WTC11 (cell line): ENCODE measurements around the gene PLXNA2. TPM values are rescaled to one million over a fixed set of nuclear protein-coding genes. Genes with fewer than 3 reads are reported as not detected.

Experiments
- ATAC-seq: fragments of 200-7000 bp; cut with Tn5 transposase; 2 replicates; pipeline ENCODE4 v1.10.0; 2021; ENCODE audit warnings: mild to moderate bottlenecking, moderate library complexity
- CTCF ChIA-PET: fragments of 300-600 bp; sonication (Branson Sonifier 250); formaldehyde crosslinking; loops from one replicate; lab custom pipeline; 2021; ENCODE audit warnings: antibody characterized with exemption; lab: Charles Lee
- POLR2A ChIA-PET: fragments of 350-600 bp; sonication (Branson Sonifier 250); formaldehyde crosslinking; loops from one replicate; lab custom pipeline; 2021; ENCODE audit warnings: antibody characterized with exemption; lab: Charles Lee
- DNase-seq: peaks from one replicate; pipeline ENCODE4 v3.0.0; 2021; ENCODE audit warnings: low spot score
- H3K27ac Mint-ChIP-seq: 2 replicates; pipeline ENCODE4 v1.8.0; 2021; ENCODE audit warnings: mixed read lengths
- H3K27me3 Mint-ChIP-seq: 2 replicates; pipeline ENCODE4 v1.8.0; 2021; ENCODE audit warnings: low read depth, mild to moderate bottlenecking, moderate library complexity, mixed read lengths
- H3K36me3 Mint-ChIP-seq: 2 replicates; pipeline ENCODE4 v1.8.0; 2021; ENCODE audit warnings: mixed read lengths
- H3K4me1 Mint-ChIP-seq: 2 replicates; pipeline ENCODE4 v1.8.0; 2022; ENCODE audit warnings: mixed read lengths
- H3K4me3 Mint-ChIP-seq: 2 replicates; pipeline ENCODE4 v1.8.0; 2021; ENCODE audit warnings: mild to moderate bottlenecking, moderate library complexity, mixed read lengths
- H3K9me3 Mint-ChIP-seq: 2 replicates; pipeline ENCODE4 v1.8.0; 2021; ENCODE audit warnings: mixed read lengths
- GRHL2 ChIP-seq: fragments of 250-450 bp; sonication (Bioruptor Pico); IDR thresholded peaks from 2 replicates; pipeline ENCODE4 v1.8.0; 2022; ENCODE audit warnings: mild to moderate bottlenecking, moderate library complexity; ENCODE audit not compliant: insufficient replicate concordance, severe bottlenecking
- JAZF1 ChIP-seq: fragments of 250-450 bp; sonication (Bioruptor Pico); IDR thresholded peaks from 2 replicates; pipeline ENCODE4 v1.9.0; 2021; ENCODE audit warnings: moderate library complexity, mild to moderate bottlenecking, inconsistent platforms
- KAT7 ChIP-seq: sonication (generic); formaldehyde crosslinking; IDR thresholded peaks from 2 replicates; pipeline ENCODE4 v1.8.1; 2023; ENCODE audit warnings: missing genetic modification reagents, mild to moderate bottlenecking, borderline replicate concordance
- NR3C1 ChIP-seq: sonication (generic); formaldehyde crosslinking; conservative IDR thresholded peaks from 2 replicates; pipeline ENCODE4 v1.8.1; 2023; ENCODE audit warnings: low read depth, mild to moderate bottlenecking, missing genetic modification reagents
- RELA ChIP-seq: sonication (generic); formaldehyde crosslinking; IDR thresholded peaks from 2 replicates; pipeline ENCODE4 v1.8.1; 2022; ENCODE audit warnings: missing genetic modification reagents, mild to moderate bottlenecking, borderline replicate concordance
- TCF7 ChIP-seq: sonication (generic); formaldehyde crosslinking; IDR thresholded peaks from 2 replicates; pipeline ENCODE4 v1.8.0; 2022; ENCODE audit warnings: mild to moderate bottlenecking, low read depth, missing genetic modification reagents, moderate library complexity
- TEAD4 ChIP-seq: sonication (generic); formaldehyde crosslinking; IDR thresholded peaks from 2 replicates; pipeline ENCODE4 v1.8.0; 2022; ENCODE audit warnings: mild to moderate bottlenecking, missing genetic modification reagents
- ZNF138 ChIP-seq: sonication (generic); formaldehyde crosslinking; conservative IDR thresholded peaks from 2 replicates; pipeline ENCODE4 v1.8.1; 2022; ENCODE audit warnings: mild to moderate bottlenecking, moderate library complexity, missing genetic modification reagents
- ZNF396 ChIP-seq: fragments of 250-450 bp; sonication (Bioruptor Pico); IDR thresholded peaks from 2 replicates; pipeline ENCODE4 v1.8.0; 2021; ENCODE audit warnings: mild to moderate bottlenecking, moderate library complexity, borderline replicate concordance
- total RNA-seq: library from RNA; stranded (reverse); gene quantifications from 3 replicates; pipeline ENCODE4 v1.2.3, GENCODE V29; 2021
- TF ChIP-seq, protein P1 (sequence below): sonication (generic); formaldehyde crosslinking; conservative IDR thresholded peaks from 2 replicates; pipeline ENCODE4 v1.8.1; 2023; ENCODE audit warnings: mild to moderate bottlenecking, low read depth, missing genetic modification reagents, moderate library complexity
- TF ChIP-seq, protein P2 (sequence below): sonication (generic); formaldehyde crosslinking; IDR thresholded peaks from 2 replicates; pipeline ENCODE4 v1.8.0; 2022; ENCODE audit warnings: mild to moderate bottlenecking, missing genetic modification reagents
- TF ChIP-seq, protein P3 (sequence below): sonication (generic); formaldehyde crosslinking; IDR thresholded peaks from 2 replicates; pipeline ENCODE4 v1.8.0; 2023; ENCODE audit warnings: missing genetic modification reagents, mild to moderate bottlenecking, borderline replicate concordance
- TF ChIP-seq, protein P4 (sequence below): sonication (generic); formaldehyde crosslinking; IDR thresholded peaks from 2 replicates; pipeline ENCODE4 v1.8.0; 2023; ENCODE audit warnings: mild to moderate bottlenecking, missing genetic modification reagents

Gene PLXNA2
- total RNA-seq, 1 experiment from 2014 or later: 4.2 TPM

DNA sequence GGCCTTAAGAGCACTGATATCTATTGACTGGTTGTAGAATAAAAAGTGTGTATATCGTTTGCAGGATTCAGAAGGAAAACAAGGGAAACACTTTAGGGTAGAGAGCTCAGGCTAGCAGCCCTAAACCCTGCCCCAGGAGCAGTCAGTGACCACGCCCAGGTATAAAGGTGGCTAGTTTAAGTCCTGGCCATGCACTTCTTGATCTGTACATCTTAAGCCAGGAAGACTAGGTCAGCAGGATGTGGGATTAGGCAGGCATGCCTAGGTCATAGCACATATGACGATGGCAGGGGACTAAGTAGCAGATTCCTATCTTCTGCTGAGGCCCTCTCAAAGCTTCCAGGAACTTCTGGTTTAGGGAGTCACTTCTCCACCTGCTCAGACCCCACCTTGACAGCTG is 175.3 kb downstream of the PLXNA2 start (continued):
- TF ChIP-seq, protein P1, sequence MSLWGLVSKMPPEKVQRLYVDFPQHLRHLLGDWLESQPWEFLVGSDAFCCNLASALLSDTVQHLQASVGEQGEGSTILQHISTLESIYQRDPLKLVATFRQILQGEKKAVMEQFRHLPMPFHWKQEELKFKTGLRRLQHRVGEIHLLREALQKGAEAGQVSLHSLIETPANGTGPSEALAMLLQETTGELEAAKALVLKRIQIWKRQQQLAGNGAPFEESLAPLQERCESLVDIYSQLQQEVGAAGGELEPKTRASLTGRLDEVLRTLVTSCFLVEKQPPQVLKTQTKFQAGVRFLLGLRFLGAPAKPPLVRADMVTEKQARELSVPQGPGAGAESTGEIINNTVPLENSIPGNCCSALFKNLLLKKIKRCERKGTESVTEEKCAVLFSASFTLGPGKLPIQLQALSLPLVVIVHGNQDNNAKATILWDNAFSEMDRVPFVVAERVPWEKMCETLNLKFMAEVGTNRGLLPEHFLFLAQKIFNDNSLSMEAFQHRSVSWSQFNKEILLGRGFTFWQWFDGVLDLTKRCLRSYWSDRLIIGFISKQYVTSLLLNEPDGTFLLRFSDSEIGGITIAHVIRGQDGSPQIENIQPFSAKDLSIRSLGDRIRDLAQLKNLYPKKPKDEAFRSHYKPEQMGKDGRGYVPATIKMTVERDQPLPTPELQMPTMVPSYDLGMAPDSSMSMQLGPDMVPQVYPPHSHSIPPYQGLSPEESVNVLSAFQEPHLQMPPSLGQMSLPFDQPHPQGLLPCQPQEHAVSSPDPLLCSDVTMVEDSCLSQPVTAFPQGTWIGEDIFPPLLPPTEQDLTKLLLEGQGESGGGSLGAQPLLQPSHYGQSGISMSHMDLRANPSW (CRISPR knock-in tag): no peak

DNA sequence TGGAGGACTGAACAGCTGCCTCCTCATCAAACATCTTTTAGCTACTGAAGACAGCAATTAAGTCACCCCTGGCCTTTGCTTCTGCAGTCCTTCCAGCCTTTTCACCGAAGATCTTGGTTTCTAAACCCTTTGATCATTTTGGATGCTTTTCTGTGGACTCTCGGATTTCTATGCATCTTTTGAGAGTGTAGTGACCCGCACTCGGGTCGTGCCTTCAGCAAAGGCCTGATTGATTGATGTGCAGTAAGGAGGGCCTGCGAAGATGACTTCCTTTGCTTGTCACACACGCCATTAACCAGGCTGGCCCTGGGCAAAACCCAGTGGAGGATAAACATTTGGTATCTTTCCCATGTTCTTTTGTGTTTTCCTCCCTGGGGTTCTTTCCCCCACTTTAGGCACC is 175.8 kb downstream of the PLXNA2 start:
- no peak for TF ChIP-seq ZNF396
- no peak for TF ChIP-seq JAZF1 (CRISPR knock-in tag)
- TF ChIP-seq TEAD4 (CRISPR knock-in tag): no peak
- no peak for TF ChIP-seq RELA (CRISPR knock-in tag)
- TF ChIP-seq TCF7 (CRISPR knock-in tag): no peak
- no peak for TF ChIP-seq KAT7
- no peak for TF ChIP-seq GRHL2 (CRISPR knock-in tag)
- TF ChIP-seq, protein P2, sequence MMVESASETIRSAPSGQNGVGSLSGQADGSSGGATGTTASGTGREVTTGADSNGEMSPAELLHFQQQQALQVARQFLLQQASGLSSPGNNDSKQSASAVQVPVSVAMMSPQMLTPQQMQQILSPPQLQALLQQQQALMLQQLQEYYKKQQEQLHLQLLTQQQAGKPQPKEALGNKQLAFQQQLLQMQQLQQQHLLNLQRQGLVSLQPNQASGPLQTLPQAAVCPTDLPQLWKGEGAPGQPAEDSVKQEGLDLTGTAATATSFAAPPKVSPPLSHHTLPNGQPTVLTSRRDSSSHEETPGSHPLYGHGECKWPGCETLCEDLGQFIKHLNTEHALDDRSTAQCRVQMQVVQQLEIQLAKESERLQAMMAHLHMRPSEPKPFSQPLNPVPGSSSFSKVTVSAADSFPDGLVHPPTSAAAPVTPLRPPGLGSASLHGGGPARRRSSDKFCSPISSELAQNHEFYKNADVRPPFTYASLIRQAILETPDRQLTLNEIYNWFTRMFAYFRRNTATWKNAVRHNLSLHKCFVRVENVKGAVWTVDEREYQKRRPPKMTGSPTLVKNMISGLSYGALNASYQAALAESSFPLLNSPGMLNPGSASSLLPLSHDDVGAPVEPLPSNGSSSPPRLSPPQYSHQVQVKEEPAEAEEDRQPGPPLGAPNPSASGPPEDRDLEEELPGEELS: no peak
- TF ChIP-seq, protein P3, sequence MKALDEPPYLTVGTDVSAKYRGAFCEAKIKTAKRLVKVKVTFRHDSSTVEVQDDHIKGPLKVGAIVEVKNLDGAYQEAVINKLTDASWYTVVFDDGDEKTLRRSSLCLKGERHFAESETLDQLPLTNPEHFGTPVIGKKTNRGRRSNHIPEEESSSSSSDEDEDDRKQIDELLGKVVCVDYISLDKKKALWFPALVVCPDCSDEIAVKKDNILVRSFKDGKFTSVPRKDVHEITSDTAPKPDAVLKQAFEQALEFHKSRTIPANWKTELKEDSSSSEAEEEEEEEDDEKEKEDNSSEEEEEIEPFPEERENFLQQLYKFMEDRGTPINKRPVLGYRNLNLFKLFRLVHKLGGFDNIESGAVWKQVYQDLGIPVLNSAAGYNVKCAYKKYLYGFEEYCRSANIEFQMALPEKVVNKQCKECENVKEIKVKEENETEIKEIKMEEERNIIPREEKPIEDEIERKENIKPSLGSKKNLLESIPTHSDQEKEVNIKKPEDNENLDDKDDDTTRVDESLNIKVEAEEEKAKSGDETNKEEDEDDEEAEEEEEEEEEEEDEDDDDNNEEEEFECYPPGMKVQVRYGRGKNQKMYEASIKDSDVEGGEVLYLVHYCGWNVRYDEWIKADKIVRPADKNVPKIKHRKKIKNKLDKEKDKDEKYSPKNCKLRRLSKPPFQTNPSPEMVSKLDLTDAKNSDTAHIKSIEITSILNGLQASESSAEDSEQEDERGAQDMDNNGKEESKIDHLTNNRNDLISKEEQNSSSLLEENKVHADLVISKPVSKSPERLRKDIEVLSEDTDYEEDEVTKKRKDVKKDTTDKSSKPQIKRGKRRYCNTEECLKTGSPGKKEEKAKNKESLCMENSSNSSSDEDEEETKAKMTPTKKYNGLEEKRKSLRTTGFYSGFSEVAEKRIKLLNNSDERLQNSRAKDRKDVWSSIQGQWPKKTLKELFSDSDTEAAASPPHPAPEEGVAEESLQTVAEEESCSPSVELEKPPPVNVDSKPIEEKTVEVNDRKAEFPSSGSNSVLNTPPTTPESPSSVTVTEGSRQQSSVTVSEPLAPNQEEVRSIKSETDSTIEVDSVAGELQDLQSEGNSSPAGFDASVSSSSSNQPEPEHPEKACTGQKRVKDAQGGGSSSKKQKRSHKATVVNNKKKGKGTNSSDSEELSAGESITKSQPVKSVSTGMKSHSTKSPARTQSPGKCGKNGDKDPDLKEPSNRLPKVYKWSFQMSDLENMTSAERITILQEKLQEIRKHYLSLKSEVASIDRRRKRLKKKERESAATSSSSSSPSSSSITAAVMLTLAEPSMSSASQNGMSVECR: no peak
- no peak for TF ChIP-seq ZNF138 (CRISPR knock-in tag)
- TF ChIP-seq, protein P4, sequence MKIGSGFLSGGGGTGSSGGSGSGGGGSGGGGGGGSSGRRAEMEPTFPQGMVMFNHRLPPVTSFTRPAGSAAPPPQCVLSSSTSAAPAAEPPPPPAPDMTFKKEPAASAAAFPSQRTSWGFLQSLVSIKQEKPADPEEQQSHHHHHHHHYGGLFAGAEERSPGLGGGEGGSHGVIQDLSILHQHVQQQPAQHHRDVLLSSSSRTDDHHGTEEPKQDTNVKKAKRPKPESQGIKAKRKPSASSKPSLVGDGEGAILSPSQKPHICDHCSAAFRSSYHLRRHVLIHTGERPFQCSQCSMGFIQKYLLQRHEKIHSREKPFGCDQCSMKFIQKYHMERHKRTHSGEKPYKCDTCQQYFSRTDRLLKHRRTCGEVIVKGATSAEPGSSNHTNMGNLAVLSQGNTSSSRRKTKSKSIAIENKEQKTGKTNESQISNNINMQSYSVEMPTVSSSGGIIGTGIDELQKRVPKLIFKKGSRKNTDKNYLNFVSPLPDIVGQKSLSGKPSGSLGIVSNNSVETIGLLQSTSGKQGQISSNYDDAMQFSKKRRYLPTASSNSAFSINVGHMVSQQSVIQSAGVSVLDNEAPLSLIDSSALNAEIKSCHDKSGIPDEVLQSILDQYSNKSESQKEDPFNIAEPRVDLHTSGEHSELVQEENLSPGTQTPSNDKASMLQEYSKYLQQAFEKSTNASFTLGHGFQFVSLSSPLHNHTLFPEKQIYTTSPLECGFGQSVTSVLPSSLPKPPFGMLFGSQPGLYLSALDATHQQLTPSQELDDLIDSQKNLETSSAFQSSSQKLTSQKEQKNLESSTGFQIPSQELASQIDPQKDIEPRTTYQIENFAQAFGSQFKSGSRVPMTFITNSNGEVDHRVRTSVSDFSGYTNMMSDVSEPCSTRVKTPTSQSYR (CRISPR knock-in tag): no peak
- no peak for TF ChIP-seq NR3C1 (CRISPR knock-in tag)
- DNase-seq: no peak
- CTCF ChIA-PET: no interaction called here
- Mint-ChIP-seq H3K36me3 (no peaks in the 10 kb centered on the region), H3K4me3 (no peak overlapping the region), H3K9me3 (no peaks in the 10 kb centered on the region), H3K27me3 (no peaks in the 10 kb centered on the region), H3K27ac (no peak overlapping the region), H3K4me1 (no peaks in the 10 kb centered on the region)
- POLR2A ChIA-PET: no interaction called here
- no peak for ATAC-seq
